LHCN-M2 (cell line): ENCODE results near the gene LAIR2. TPM values are rescaled to one million over a fixed set of nuclear protein-coding genes. Genes with fewer than 3 reads are reported as not detected.
A peak's percentile ranks its signal among the peaks of the same experiment; 100 is the strongest.
"Not testable (repeated sequence)": the region's sequence is repeated elsewhere in the genome, so short reads cannot be mapped to it uniquely, and the experiment has no call there.

Experiments
- DNase-seq: peaks from one replicate; pipeline ENCODE4 v3.0.0-alpha.2; 2012; ENCODE audit warnings: low read depth
- total RNA-seq: library from RNA; depleted of rRNA; stranded (reverse); fragments of >200 nt; gene quantifications from 2 replicates; pipeline ENCODE4 v1.2.3, GENCODE V29; 2014

The LAIR2 gene
- total RNA-seq, 1 experiment from 2014 or later: not detected

- peak; percentile 79 for DNase-seq
These were observed 37.8 kb upstream of the LAIR2 start for GRCh38 chr19:54464630-54465425.

- DNase-seq: no peak
These were observed 37.1 kb upstream of the LAIR2 start for GRCh38 chr19:54465426-54466109.

GRCh38 chr19:54466110-54466480, 36.5 kb upstream of the LAIR2 start:
- DNase-seq: not testable (repeated sequence)

DNA sequence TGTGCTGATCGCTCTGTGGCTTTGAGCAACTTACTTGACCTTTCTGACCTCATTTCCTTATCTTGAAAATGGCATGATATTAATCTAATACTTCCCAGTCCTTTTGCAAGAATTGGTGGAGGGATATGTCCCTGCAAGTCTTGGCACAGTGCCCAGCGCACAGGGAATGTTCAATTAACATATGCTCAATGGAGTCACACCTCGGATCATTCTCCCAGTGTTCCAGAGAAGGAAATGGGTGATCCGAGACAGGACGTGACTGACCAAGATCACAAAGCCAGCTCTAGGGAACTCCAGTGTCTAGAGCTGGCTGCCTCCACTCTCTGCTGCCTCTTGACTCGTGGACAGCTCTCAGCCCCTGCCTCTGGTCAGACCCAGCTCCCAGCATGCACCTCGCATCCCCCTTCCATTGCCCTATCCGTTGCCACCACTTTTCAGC, 33.1 kb upstream of the LAIR2 start:
- DNase-seq: no peak

DNA sequence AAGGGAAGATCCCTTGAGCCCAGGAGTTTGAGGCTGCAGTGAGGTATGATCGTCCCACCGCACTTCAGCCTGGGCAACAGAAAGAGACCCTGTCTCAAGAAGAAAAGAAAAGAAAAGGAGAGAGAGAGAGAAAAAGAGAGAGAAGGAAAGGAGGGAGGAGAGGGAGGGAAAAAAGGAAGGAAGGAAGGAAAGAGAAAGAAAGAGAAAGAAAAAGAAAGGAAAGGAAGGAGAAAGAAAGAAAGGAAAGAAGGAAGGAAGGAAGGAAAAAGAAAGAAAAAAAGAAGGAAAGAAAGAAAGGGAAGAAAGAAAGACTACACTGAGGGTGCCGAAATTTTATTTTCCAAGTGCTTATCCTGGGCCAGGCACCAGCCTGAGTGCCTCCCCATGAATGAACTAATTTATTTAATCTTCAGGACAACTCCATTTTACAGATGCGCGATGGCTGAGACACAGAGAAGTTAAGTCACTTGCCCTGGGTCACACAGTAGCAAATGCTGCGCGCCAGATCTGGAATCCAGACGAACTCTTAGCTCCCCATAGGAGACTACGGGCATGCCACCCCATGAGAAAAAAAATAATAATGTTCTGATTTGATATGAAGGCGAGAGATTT, 32.2 kb upstream of the LAIR2 start:
- no peak for DNase-seq

DNA sequence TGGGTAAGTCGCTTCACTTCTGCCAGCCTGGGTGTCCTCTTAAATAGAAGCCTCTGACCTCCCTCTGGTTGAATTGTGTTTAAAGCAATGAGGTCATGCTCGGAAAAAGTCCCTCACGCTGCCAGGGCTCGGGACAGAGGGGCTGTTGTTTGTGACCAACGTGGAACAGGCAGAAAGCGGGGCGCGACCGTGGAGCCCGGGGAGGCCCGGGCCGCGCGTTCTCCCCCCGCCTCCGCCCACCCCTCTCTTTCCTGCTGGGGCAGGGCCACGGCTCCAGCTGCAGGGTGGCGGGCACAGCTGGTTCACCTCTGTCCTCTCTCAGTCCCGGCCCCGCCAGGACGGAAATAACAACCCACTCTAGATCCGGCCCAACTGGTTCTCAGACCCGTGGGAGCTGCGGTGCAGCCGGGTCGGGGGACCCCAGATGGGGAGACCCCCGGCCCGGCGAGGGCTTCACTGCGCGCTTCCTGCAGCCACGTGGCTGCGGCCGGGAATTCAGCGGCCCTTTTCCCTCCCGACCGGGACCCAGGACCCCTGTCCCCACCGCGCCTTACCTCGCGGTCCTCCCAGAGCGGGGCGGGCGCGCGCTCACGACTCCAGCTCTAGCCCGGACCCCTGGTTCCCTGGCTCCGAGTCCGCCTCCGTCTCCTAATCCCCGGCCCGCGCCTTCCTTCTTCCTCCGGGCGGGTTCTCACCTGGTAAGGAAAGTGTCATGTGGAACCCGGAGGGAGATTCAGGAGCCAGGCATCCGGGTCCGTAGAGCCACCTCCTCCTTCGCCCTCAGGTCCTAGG, 31.4 kb upstream of the LAIR2 start:
- no peak for DNase-seq

- peak; percentile 55 for DNase-seq
These were observed 29.4 kb upstream of the LAIR2 start, which contains the start of gene CDC42EP5 for GRCh38 chr19:54473071-54473891. TSS of gene CDC42EP5 (minus strand) at chr19:54473296. CDS start at chr19:54465547, 7,749 bp downstream.

- DNase-seq: no peak
These were observed 28.7 kb upstream of the LAIR2 start for GRCh38 chr19:54473892-54474372.

- DNase-seq: no peak
These were observed 26.9 kb upstream of the LAIR2 start for GRCh38 chr19:54475706-54476105.

DNA sequence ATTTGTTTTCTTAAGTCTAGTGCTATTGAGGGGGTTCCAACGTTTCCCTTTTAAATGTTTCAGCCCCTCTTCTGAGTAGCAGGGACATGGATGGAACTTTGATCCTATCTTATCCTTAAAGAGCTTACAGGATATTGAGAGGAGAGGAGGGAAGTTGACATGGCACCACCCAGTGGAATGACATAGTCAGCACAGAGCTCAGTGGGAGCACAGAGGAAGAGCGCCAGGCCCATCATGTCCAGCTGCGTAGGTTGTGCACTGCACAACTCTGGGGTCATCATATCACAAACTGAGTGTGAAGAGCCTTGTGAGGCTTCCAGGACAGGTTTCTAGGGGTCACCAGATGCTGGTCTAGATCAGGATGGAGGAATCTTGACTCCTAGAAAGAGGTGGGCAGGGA, 25.0 kb upstream of the LAIR2 start:
- DNase-seq: no peak

- DNase-seq: peak; percentile 44
These were observed 23.9 kb upstream of the LAIR2 start for GRCh38 chr19:54478677-54479266.

DNA sequence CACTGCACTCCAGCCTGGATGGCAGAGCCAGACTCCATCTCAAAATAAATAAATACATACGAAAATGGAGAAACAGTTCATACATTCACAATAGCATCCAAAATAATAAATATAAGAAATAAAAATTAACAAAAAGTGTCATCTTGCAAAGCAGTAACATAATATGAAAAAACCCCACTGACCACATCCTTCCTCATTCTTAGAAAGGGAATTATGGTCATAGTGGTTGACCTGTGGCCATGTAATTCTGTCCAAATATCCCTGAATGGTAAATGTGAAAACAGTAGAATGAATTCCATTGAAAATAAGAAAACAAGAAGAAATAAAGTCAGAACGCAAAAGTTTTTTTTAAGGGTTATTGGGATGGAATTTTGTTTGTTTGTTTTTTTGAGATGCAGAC, 22.6 kb upstream of the LAIR2 start:
- no peak for DNase-seq

GRCh38 chr19:54481326-54481930, 21.2 kb upstream of the LAIR2 start:
- DNase-seq: peak; percentile 52

GRCh38 chr19:54482889-54483288, 19.7 kb upstream of the LAIR2 start:
- DNase-seq: peak; percentile 49

- DNase-seq: no peak
These were observed 18.2 kb upstream of the LAIR2 start for GRCh38 chr19:54484451-54484850.

- peak; percentile 42 for DNase-seq
These were observed 16.8 kb upstream of the LAIR2 start for GRCh38 chr19:54485851-54486250.

DNA sequence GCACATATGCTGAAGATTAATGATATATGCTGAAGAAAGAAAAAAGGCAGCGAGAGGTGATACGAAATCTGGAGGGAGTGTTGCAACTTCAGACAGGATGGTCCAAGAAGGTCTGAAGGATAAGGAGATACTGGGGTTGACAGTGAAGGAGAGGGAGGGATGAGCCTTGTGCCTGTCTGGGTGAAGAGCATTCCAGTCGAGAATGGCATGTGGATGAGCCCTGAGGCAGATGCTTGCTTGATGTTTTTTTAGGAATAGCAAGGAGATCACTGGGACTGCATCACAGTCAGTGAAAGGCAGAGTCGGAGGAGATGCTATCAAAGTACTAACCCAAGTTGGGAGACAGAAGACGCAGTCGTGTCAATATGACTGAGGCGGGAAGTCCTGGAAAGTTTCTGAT, 13.3 kb upstream of the LAIR2 start:
- DNase-seq: no peak

GRCh38 chr19:54489766-54490165, 12.9 kb upstream of the LAIR2 start:
- no peak for DNase-seq

DNA sequence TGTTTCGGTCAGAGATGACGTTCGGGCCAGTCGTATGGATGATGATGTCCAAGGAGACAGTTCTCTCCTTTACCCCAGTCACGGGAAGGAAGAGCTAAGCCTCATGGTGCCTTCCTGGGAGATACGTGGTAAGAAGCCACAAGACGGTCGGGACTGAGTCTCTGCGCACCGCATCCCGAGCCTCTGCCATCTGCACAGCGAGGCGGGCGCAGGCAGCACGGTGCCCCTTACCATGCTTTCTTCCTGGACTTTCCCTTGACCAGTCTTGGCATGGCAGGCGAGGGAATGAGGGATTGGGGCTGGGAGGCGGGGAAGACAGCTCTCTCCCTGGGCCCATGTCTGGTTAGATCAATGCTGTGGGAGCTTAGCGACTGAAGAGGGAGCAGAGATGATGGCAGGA, 10.1 kb upstream of the LAIR2 start:
- DNase-seq: no peak

DNA sequence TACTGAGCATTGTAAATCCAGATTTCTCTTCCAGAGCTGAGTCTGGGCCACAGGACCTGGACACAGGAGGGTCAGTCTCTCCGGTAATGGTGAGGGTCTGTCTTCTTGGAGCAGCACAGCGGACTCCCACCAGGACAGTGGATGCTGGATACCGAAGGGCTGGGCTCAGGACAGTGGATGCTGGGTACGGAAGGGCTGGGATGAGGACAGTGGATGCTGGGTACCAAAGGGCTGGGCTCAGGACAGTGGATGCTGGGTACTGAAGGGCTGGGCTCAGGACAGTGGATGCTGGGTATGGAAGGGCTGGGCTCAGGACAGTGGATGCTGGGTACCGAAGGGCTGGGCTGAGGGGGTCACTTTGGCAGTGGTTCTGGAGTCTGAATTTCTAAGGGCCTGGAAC, 9.6 kb upstream of the LAIR2 start:
- DNase-seq: not testable (repeated sequence)
